Vagina (tissue), 2 donors: ENCODE measurements around the gene CHRND. TPM values are rescaled to one million over a fixed set of nuclear protein-coding genes. Genes with fewer than 3 reads are reported as not detected.
"Not testable (repeated sequence)": the region's sequence is repeated elsewhere in the genome, so short reads cannot be mapped to it uniquely, and the experiment has no call there.

Experiments used
- DNase-seq, 2 donors: peaks; one replicate each; pipeline ENCODE4 v3.0.0-alpha.2; 2017; ENCODE audit errors: extremely low spot score in 2 of 2
- H3K27ac ChIP-seq: fragments of 200-600 bp; sonication (generic); one replicate; pipeline ENCODE4 v1.5.1; 2019
- H3K27me3 ChIP-seq: fragments of 200-600 bp; sonication (generic); one replicate; pipeline ENCODE4 v1.5.1; 2019
- H3K36me3 ChIP-seq, 2 donors: fragments of 200-600 bp; sonication (generic); one replicate each; pipeline ENCODE4 v1.5.1; 2017 to 2019
- H3K4me1 ChIP-seq: fragments of 200-600 bp; sonication (generic); one replicate; pipeline ENCODE4 v1.5.1; 2019
- H3K4me3 ChIP-seq, 2 donors: fragments of 200-600 bp; sonication (generic); 1 replicate in 1 of 2; 2 replicates in 1 of 2; pipeline ENCODE4 v1.5.1; 2016 to 2019
- H3K9me3 ChIP-seq: fragments of 200-600 bp; sonication (generic); one replicate; pipeline ENCODE4 v1.5.1; 2019
- POLR2A ChIP-seq, 2 donors: fragments of 450-650 bp; IDR thresholded peaks; one replicate each; pipeline ENCODE4 v1.6.1; 2017; ENCODE audit warnings: antibody characterized with exemption in 2 of 2, mild to moderate bottlenecking in 2 of 2, moderate library complexity in 2 of 2
- POLR2AphosphoS5 ChIP-seq, 2 donors: sonication (generic); formaldehyde crosslinking; IDR thresholded peaks; one replicate each; pipeline ENCODE4 v1.9.0; 2017; ENCODE audit warnings: antibody characterized with exemption in 2 of 2, mild to moderate bottlenecking in 2 of 2, low read depth in 1 of 2; ENCODE audit not compliant: insufficient read depth in 1 of 2
- intact Hi-C: fragments of 100-400 bp; cut with DNase I; formaldehyde crosslinking; loops from one replicate; pipeline ENCODE4 v1.15.1; 2023
- total RNA-seq: library from RNA; depleted of rRNA; stranded (reverse); fragments of >200 nt; gene quantifications from one replicate; pipeline ENCODE4 v1.2.3, GENCODE V29; 2016
- TF ChIP-seq, protein P1 (sequence below), 3 experiments: fragments of 450-650 bp in 2 of 3; fragments of 200-600 bp in 1 of 3; sonication (generic) in 1 of 3; IDR thresholded peaks; one replicate each; pipeline ENCODE4 v1.5.1; 2017 to 2019; ENCODE audit warnings: antibody characterized with exemption in 3 of 3, mild to moderate bottlenecking in 2 of 3, moderate library complexity in 2 of 3

Gene CHRND
- total RNA-seq, 1 donor from 2014 or later = not detected

DNA sequence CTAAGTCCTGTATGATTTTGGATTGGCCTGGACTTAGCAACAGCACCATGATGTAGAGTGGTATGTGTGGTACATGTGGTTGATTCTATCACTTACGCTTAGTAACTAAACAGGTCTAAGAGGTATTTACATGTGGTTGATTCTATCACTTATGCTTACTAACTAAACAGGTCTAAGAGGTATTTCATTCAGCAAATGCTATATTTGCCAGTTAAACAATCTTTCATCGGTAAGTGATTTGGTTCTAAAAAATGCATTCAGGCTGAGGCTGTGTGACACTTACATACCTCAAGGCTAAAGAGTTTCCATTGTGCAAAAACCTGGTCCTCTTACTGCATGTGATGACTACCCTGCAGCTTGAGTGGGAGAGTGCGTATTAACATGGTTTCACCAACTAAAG, 37.6 kb downstream of the CHRND start:
- peaks cover 0 to 76% of the 10 kb centered on the region in 2 donors for H3K36me3 ChIP-seq
- intact Hi-C loops = no loop called here
- H3K27me3 ChIP-seq = no peaks in the 10 kb centered on the region

DNA sequence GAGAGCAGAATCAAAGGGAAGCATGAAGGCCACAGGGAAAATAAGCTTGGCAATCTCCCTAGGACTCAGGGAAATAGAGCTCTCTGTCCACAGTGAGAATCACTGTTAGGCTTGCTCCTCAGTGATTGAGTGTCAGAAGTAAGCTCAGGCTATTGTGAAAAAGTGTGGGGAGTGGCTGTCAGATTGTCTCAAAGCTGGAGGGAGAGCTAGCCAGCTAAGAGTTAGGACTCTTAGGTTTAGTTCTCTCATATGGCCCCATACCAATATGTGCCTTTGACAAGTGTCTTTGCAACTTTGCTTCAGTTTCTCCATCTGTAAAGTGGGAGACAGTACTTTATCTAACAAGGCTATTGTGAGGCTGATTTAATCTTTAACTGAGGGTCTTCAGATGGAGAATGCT, 41.8 kb downstream of the CHRND start:
- Histone ChIP-seq H3K4me3 (no peak overlapping the region), H3K36me3 (peaks cover 0 to 76% of the 10 kb centered on the region in 2 donors), H3K9me3 (no peaks in the 10 kb centered on the region), H3K4me1 (no peaks in the 10 kb centered on the region), H3K27me3 (no peaks in the 10 kb centered on the region), H3K27ac (no peak overlapping the region)
- no peak for TF ChIP-seq POLR2AphosphoS5 (IDR thresholded peaks at IDR 0.05; ENCODE audit: insufficient read depth in 1 of 2, low read depth in 1 of 2)
- TF ChIP-seq, protein P1, sequence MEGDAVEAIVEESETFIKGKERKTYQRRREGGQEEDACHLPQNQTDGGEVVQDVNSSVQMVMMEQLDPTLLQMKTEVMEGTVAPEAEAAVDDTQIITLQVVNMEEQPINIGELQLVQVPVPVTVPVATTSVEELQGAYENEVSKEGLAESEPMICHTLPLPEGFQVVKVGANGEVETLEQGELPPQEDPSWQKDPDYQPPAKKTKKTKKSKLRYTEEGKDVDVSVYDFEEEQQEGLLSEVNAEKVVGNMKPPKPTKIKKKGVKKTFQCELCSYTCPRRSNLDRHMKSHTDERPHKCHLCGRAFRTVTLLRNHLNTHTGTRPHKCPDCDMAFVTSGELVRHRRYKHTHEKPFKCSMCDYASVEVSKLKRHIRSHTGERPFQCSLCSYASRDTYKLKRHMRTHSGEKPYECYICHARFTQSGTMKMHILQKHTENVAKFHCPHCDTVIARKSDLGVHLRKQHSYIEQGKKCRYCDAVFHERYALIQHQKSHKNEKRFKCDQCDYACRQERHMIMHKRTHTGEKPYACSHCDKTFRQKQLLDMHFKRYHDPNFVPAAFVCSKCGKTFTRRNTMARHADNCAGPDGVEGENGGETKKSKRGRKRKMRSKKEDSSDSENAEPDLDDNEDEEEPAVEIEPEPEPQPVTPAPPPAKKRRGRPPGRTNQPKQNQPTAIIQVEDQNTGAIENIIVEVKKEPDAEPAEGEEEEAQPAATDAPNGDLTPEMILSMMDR (IDR thresholded peaks at IDR 0.05) = no peak
- TF ChIP-seq POLR2A (IDR thresholded peaks at IDR 0.05) = no peak
- intact Hi-C loops = no loop called here
- no peak for DNase-seq

More for the DNA sequence above, 37.6 kb downstream of the CHRND start:
- no peaks in the 10 kb centered on the region for H3K4me1 ChIP-seq
- no peak for DNase-seq
- H3K9me3 ChIP-seq = no peaks in the 10 kb centered on the region
- H3K27ac ChIP-seq = no peak overlapping the region
- TF ChIP-seq POLR2AphosphoS5 (IDR thresholded peaks at IDR 0.05; ENCODE audit: insufficient read depth in 1 of 2, low read depth in 1 of 2) = no peak
- TF ChIP-seq, protein P1 (IDR thresholded peaks at IDR 0.05) = no peak
- no peak for TF ChIP-seq POLR2A (IDR thresholded peaks at IDR 0.05)
- H3K4me3 ChIP-seq = no peak overlapping the region

DNA sequence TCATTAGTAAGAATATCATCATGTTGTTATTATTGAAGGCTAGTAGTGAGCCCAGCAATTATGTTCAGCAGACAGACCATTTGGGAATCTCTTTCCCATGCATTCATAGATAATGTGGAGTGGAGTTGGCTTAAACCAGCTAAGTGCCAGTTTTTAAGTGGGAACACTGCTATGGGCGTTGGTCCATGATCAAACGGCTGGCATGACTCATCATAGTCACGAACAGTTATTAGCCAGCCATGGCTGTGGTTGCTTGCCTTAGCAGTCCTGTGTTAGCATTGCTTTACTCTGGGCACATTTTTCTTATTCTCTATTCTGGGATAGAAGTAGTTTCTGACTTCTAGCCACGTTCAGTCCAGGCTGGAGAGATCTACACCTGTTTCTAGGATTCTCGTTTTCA, 42.2 kb downstream of the CHRND start:
- Histone ChIP-seq H3K36me3 (peaks cover 0 to 76% of the 10 kb centered on the region in 2 donors), H3K4me1 (no peaks in the 10 kb centered on the region), H3K4me3 (no peak overlapping the region), H3K9me3 (no peaks in the 10 kb centered on the region), H3K27ac (no peak overlapping the region), H3K27me3 (no peaks in the 10 kb centered on the region)
- no peak for DNase-seq
- intact Hi-C loops = no loop called here
- no peak for TF ChIP-seq POLR2A (IDR thresholded peaks at IDR 0.05)
- TF ChIP-seq, protein P1 (IDR thresholded peaks at IDR 0.05) = no peak
- no peak for TF ChIP-seq POLR2AphosphoS5 (IDR thresholded peaks at IDR 0.05; ENCODE audit: insufficient read depth in 1 of 2, low read depth in 1 of 2)

DNA sequence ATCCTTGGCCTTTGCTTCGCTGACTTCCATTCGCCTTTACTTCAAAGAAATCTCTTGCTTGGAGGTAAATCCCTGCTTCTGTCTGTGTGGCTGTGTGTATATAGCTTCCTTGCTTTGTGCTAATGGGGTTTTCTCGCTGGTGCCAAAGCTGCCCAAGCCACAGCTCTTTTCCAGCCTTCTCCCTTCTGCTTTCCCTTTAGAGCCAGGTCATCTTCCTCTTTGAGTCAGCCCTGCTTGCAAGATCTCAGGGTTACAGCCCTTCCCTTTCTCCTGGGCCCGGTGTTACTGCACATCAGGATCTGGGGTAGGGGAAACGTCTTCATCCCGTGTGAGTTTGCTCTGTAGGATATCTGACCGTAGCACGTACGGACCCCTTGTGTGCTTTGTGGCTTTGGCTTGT, 43.6 kb downstream of the CHRND start:
- TF ChIP-seq POLR2A (IDR thresholded peaks at IDR 0.05) (no peak), POLR2AphosphoS5 (IDR thresholded peaks at IDR 0.05; ENCODE audit: insufficient read depth in 1 of 2, low read depth in 1 of 2) (no peak)
- TF ChIP-seq, protein P1 (IDR thresholded peaks at IDR 0.05) = no peak
- H3K4me3 ChIP-seq = no peak overlapping the region
- DNase-seq = no peak
- no peak overlapping the region for H3K27ac ChIP-seq
- H3K9me3 ChIP-seq = no peaks in the 10 kb centered on the region
- no peaks in the 10 kb centered on the region for H3K27me3 ChIP-seq
- H3K36me3 ChIP-seq = peaks cover 0 to 63% of the 10 kb centered on the region in 2 donors
- no peaks in the 10 kb centered on the region for H3K4me1 ChIP-seq
- intact Hi-C loops = loop anchor here (1.0 kb wide), 1 partner anchor 31 kb away; no protein-coding TSS in a partner anchor

DNA sequence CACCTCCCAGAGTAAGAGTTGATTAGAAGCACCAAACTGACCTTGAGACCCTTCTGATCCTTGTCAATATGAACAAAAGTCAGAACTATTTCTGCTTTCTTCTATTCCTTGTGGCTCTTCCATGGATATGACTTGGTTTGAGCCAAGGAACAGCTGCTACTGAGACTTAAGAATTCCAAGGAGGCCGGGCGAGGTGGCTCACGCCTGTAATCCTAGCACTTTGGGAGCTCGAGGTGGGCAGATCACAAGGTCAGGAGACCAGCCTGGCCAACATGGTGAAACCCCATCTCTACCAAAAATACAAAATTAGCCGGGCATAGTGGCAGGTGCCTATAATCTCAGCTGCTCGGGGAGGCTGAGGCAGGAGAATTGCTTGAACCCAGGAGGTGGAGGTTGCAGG, 44.5 kb downstream of the CHRND start:
- H3K27me3 ChIP-seq, H3K27ac ChIP-seq, H3K4me1 ChIP-seq, H3K4me3 ChIP-seq, DNase-seq, intact Hi-C loops, H3K9me3 ChIP-seq: not testable (repeated sequence)
- peaks cover 0 to 60% of the 10 kb centered on the region in 2 donors for H3K36me3 ChIP-seq
